Mesendoderm (in vitro differentiated cells): ENCODE results near the gene FPR3.

Experiments used
- DNase-seq: peaks from one replicate; pipeline ENCODE4 v3.0.0; 2013
- H2AK5ac ChIP-seq: 2 replicates; pipeline ENCODE4 v1.6.1; 2013; ENCODE audit warnings: low read length, inconsistent platforms
- H2BK120ac ChIP-seq: 2 replicates; pipeline ENCODE4 v1.6.1; 2013; ENCODE audit warnings: low read depth, mild to moderate bottlenecking, low read length, moderate library complexity, mixed read lengths
- H2BK15ac ChIP-seq: replicated peaks from 2 replicates; pipeline ENCODE4 v1.6.1; 2013; ENCODE audit warnings: low read depth, mild to moderate bottlenecking, moderate library complexity
- H2BK5ac ChIP-seq: 2 replicates; pipeline ENCODE4 v1.6.1; 2013; ENCODE audit warnings: low read length, inconsistent platforms
- H3K18ac ChIP-seq: 2 replicates; pipeline ENCODE4 v1.6.1; 2013; ENCODE audit warnings: mild to moderate bottlenecking, low read length, mixed read lengths
- H3K23ac ChIP-seq: one replicate; pipeline ENCODE4 v1.6.1; 2013; ENCODE audit warnings: low read length
- H3K27ac ChIP-seq: 2 replicates; pipeline ENCODE4 v1.5.1; 2013; ENCODE audit warnings: low read depth, mild to moderate bottlenecking, inconsistent platforms, low read length, moderate library complexity
- H3K27me3 ChIP-seq: 2 replicates; pipeline ENCODE4 v1.6.1; 2013; ENCODE audit warnings: low read length, control low read depth, mild to moderate bottlenecking, inconsistent platforms; ENCODE audit not compliant: insufficient read depth, poor library complexity
- H3K36me3 ChIP-seq: 2 replicates; pipeline ENCODE4 v1.6.1; 2013; ENCODE audit warnings: low read length, inconsistent platforms; ENCODE audit not compliant: control insufficient read depth, insufficient read depth
- H3K4ac ChIP-seq: one replicate; pipeline ENCODE4 v1.6.1; 2013; ENCODE audit warnings: low read depth, mild to moderate bottlenecking, low read length, moderate library complexity
- H3K4me1 ChIP-seq: 2 replicates; pipeline ENCODE4 v1.6.1; 2013; ENCODE audit warnings: low read depth, low read length, inconsistent platforms; ENCODE audit not compliant: control insufficient read depth
- H3K4me2 ChIP-seq: 2 replicates; pipeline ENCODE4 v1.6.1; 2013; ENCODE audit warnings: low read length
- H3K4me3 ChIP-seq: 2 replicates; pipeline ENCODE4 v1.5.1; 2013; ENCODE audit warnings: mild to moderate bottlenecking, low read length
- H3K56ac ChIP-seq: one replicate; pipeline ENCODE4 v1.6.1; 2013; ENCODE audit warnings: low read length
- H3K79me1 ChIP-seq: 2 replicates; pipeline ENCODE4 v1.6.1; 2013; ENCODE audit warnings: low read length, inconsistent platforms
- H3K79me2 ChIP-seq: 2 replicates; pipeline ENCODE4 v1.6.1; 2013; ENCODE audit warnings: mild to moderate bottlenecking, low read length; ENCODE audit not compliant: control insufficient read depth, insufficient read depth
- H3K9ac ChIP-seq: 2 replicates; pipeline ENCODE4 v1.6.1; 2013; ENCODE audit warnings: low read length, inconsistent platforms
- H4K5ac ChIP-seq: one replicate; pipeline ENCODE4 v1.6.1; 2013; ENCODE audit warnings: low read length
- H4K8ac ChIP-seq: one replicate; pipeline ENCODE4 v1.6.1; 2013; ENCODE audit warnings: low read depth, mild to moderate bottlenecking, control low read depth, low read length, moderate library complexity
- WGBS: extraction: QIAGEN DNeasy Blood & Tissue Kit; methylation state at CpG from one replicate; pipeline ENCODE4 v1.1.7; 2013; ENCODE audit warnings: low lambda C conversion rate, missing lambda C conversion rate; ENCODE audit not compliant: insufficient coverage; ENCODE audit errors: extremely low coverage; 5-methylcytosine and 5-hydroxymethylcytosine counted together

The FPR3 gene

GRCh38 chr19:51799774-51800472, 5.0 kb downstream of the FPR3 start:
- H3K27ac ChIP-seq = no peak overlapping the region
- H2BK15ac ChIP-seq = no peak overlapping the region
- no peaks in the 10 kb centered on the region for H3K27me3 ChIP-seq
- no peak overlapping the region for H3K4me3 ChIP-seq
- H3K36me3 ChIP-seq = no peaks in the 10 kb centered on the region
- H3K4ac ChIP-seq = no peak overlapping the region
- H4K5ac ChIP-seq = no peak overlapping the region
- no peak overlapping the region for H3K18ac ChIP-seq
- H3K9ac ChIP-seq = no peak overlapping the region
- H2BK5ac ChIP-seq = no peak overlapping the region
- H2BK120ac ChIP-seq = no peak overlapping the region
- H3K4me2 ChIP-seq = no peak overlapping the region
- H2AK5ac ChIP-seq = no peak overlapping the region
- no peaks in the 10 kb centered on the region for H3K79me2 ChIP-seq
- no peak for DNase-seq
- H3K56ac ChIP-seq = no peak overlapping the region
- no CpG with 5 or more reads among the region's 13 CpGs for WGBS
- H4K8ac ChIP-seq = no peak overlapping the region
- no peaks in the 10 kb centered on the region for H3K79me1 ChIP-seq
- no peaks in the 10 kb centered on the region for H3K4me1 ChIP-seq
- no peak overlapping the region for H3K23ac ChIP-seq

GRCh38 chr19:51800473-51801244, 5.7 kb downstream of the FPR3 start:
- Histone ChIP-seq H3K4me1 (no peaks in the 10 kb centered on the region), H2BK120ac (no peak overlapping the region), H2BK15ac (no peak overlapping the region), H2BK5ac (no peak overlapping the region), H3K27ac (no peak overlapping the region), H4K5ac (no peak overlapping the region), H3K36me3 (no peaks in the 10 kb centered on the region), H3K79me1 (no peaks in the 10 kb centered on the region), H3K9ac (no peak overlapping the region), H3K4me2 (no peak overlapping the region), H3K23ac (no peak overlapping the region), H3K56ac (no peak overlapping the region), H3K79me2 (no peaks in the 10 kb centered on the region), H3K4me3 (no peak overlapping the region), H3K4ac (no peak overlapping the region), H4K8ac (no peak overlapping the region), H3K27me3 (no peaks in the 10 kb centered on the region), H2AK5ac (no peak overlapping the region), H3K18ac (no peak overlapping the region)
- DNase-seq = no peak
- WGBS = no CpG with 5 or more reads among the region's 7 CpGs

- Histone ChIP-seq H3K9ac (no peak overlapping the region), H3K23ac (no peak overlapping the region), H3K27ac (no peak overlapping the region), H3K56ac (no peak overlapping the region), H2BK120ac (no peak overlapping the region), H2BK15ac (no peak overlapping the region), H3K27me3 (no peaks in the 10 kb centered on the region), H3K4ac (no peak overlapping the region), H4K5ac (no peak overlapping the region), H3K18ac (no peak overlapping the region), H2AK5ac (no peak overlapping the region), H3K79me2 (no peaks in the 10 kb centered on the region), H2BK5ac (no peak overlapping the region), H4K8ac (no peak overlapping the region), H3K36me3 (no peaks in the 10 kb centered on the region), H3K4me1 (no peaks in the 10 kb centered on the region), H3K79me1 (no peaks in the 10 kb centered on the region), H3K4me2 (no peak overlapping the region), H3K4me3 (no peak overlapping the region)
- WGBS = 100% methylated on average over 1 of the region's 2 CpGs
- DNase-seq = no peak
Observed at GRCh38 chr19:51802775-51803174, 7.8 kb downstream of the FPR3 start.

- Histone ChIP-seq H4K5ac (no peak overlapping the region), H2BK120ac (no peak overlapping the region), H3K36me3 (no peaks in the 10 kb centered on the region), H3K4me1 (peaks cover 2% of the 10 kb centered on the region), H3K56ac (no peak overlapping the region), H3K27ac (no peak overlapping the region), H4K8ac (no peak overlapping the region), H3K79me1 (no peaks in the 10 kb centered on the region), H3K18ac (no peak overlapping the region), H3K4me3 (no peak overlapping the region), H2BK5ac (no peak overlapping the region), H3K4ac (no peak overlapping the region), H2BK15ac (no peak overlapping the region), H3K27me3 (no peaks in the 10 kb centered on the region), H3K79me2 (no peaks in the 10 kb centered on the region), H2AK5ac (no peak overlapping the region), H3K9ac (no peak overlapping the region), H3K4me2 (no peak overlapping the region), H3K23ac (no peak overlapping the region)
- DNase-seq = no peak
- WGBS = no CpG with 5 or more reads among the region's 4 CpGs
Observed at GRCh38 chr19:51803519-51803918, 8.6 kb downstream of the FPR3 start.

GRCh38 chr19:51803967-51804366, 9.0 kb downstream of the FPR3 start:
- Histone ChIP-seq H3K27ac (no peak overlapping the region), H2BK5ac (no peak overlapping the region), H2AK5ac (no peak overlapping the region), H3K27me3 (no peaks in the 10 kb centered on the region), H3K36me3 (no peaks in the 10 kb centered on the region), H3K56ac (no peak overlapping the region), H3K4me1 (peaks cover 2% of the 10 kb centered on the region), H3K4ac (no peak overlapping the region), H3K23ac (no peak overlapping the region), H3K4me3 (no peak overlapping the region), H3K18ac (no peak overlapping the region), H3K4me2 (no peak overlapping the region), H3K79me1 (no peaks in the 10 kb centered on the region), H4K8ac (no peak overlapping the region), H3K9ac (no peak overlapping the region), H3K79me2 (no peaks in the 10 kb centered on the region), H2BK15ac (no peak overlapping the region), H2BK120ac (no peak overlapping the region), H4K5ac (no peak overlapping the region)
- DNase-seq = no peak
- WGBS = no CpG with 5 or more reads among the region's 5 CpGs
